ENCODE data around the gene TRIM65. TPM values are rescaled to one million over a fixed set of nuclear protein-coding genes. Genes with fewer than 3 reads are reported as not detected.

The TRIM65 gene
- total and polyA plus RNA-seq, 2 of the 13 experiments (the other 11 are each of a cell fraction or from before 2014, with no cell fraction given): 10.3 to 22.4 TPM

- TF ChIP-seq ZNF280D (CRISPR knock-in tag; IDR thresholded peaks at IDR 0.05) (no peak; the same call in 1 of the 2 replicates), ZSCAN20 (CRISPR knock-in tag; IDR thresholded peaks at IDR 0.05; ENCODE audit: borderline replicate concordance) (peak; percentile 61; the same call in 1 of the 2 replicates), ASH2L (IDR thresholded peaks at IDR 0.05; ENCODE audit: insufficient read length, low read depth, low read length) (no peak), ZNF577 (CRISPR knock-in tag; IDR thresholded peaks at IDR 0.05; ENCODE audit: borderline replicate concordance, low read depth) (no peak), ZNF841 (CRISPR knock-in tag; IDR thresholded peaks at IDR 0.05; ENCODE audit: borderline replicate concordance) (no peak), SIX1 (CRISPR knock-in tag; IDR thresholded peaks at IDR 0.05; ENCODE audit: borderline replicate concordance) (no peak), KAT2B (IDR thresholded peaks at IDR 0.05; ENCODE audit: borderline replicate concordance, low read depth, low read length) (no peak), PAXIP1 (CRISPR knock-in tag; conservative IDR thresholded peaks at IDR 0.05) (0 out of 2 replicates have a peak, but pooled peaks have one; percentile 34), RBM22 (optimal IDR thresholded peaks at IDR 0.05; ENCODE audit: low read length) (no peak), THRA (CRISPR knock-in tag; IDR thresholded peaks at IDR 0.05; ENCODE audit: borderline replicate concordance) (no peak), PAX8 (CRISPR knock-in tag; IDR thresholded peaks at IDR 0.05; ENCODE audit: borderline replicate concordance) (0 out of 2 replicates have a peak, but pooled peaks have one; percentile 79), ZNF256 (CRISPR knock-in tag; conservative IDR thresholded peaks at IDR 0.05) (no peak; the same call in 1 of the 2 replicates), RELA (CRISPR knock-in tag; IDR thresholded peaks at IDR 0.05) (0 out of 2 replicates have a peak, but pooled peaks have one; percentile 29), ZSCAN12 (CRISPR knock-in tag; IDR thresholded peaks at IDR 0.05) (no peak), ZNF503 (CRISPR knock-in tag; IDR thresholded peaks at IDR 0.05) (0 out of 2 replicates have a peak, but pooled peaks have one; percentile 21), DMAP1 (CRISPR knock-in tag; IDR thresholded peaks at IDR 0.05) (peak; percentile 51; the same call in 1 of the 2 replicates), ARHGAP35 (CRISPR knock-in tag; IDR thresholded peaks at IDR 0.05; ENCODE audit: borderline replicate concordance) (no peak; the same call in none of the 2 replicates), ZNF232 (CRISPR knock-in tag; IDR thresholded peaks at IDR 0.05; ENCODE audit: borderline replicate concordance) (peak; percentile 34; the same call in 1 of the 2 replicates), ZNF24 (IDR thresholded peaks at IDR 0.05) (no peak)
Measured at GRCh38 chr17:75892556-75893224, 4.1 kb downstream of the TRIM65 start (continued).

All from HepG2 (cell line).